HEK293 (cell line): Measurements from ENCODE around the gene MND1.

Experiments used
- KLF7 ChIP-seq: fragments of 450-650 bp; formaldehyde crosslinking; IDR thresholded peaks from 2 replicates; pipeline ENCODE4 v1.5.1; 2016; ENCODE audit warnings: missing biosample characterization, missing genetic modification characterization, borderline replicate concordance
- KLF8 ChIP-seq: fragments of 450-650 bp; formaldehyde crosslinking; IDR thresholded peaks from 2 replicates; pipeline ENCODE4 v1.5.1; 2016; ENCODE audit warnings: missing biosample characterization, missing genetic modification characterization
- ZNF274 ChIP-seq, 2 experiments: fragments of 200-500 bp in 1 of 2; fragments of 450-650 bp in 1 of 2; sonication (Bioruptor generic) in 1 of 2; formaldehyde crosslinking in 1 of 2; IDR thresholded peaks; 2 replicates each; pipeline versions ENCODE4 v1.5.1 to v1.6.1; 2014 to 2016; ENCODE audit warnings: borderline replicate concordance in 1 of 2, inconsistent platforms in 1 of 2, low read length in 1 of 2, missing biosample characterization in 1 of 2, missing genetic modification characterization in 1 of 2
- ZNF624 ChIP-seq: fragments of 450-650 bp; formaldehyde crosslinking; IDR thresholded peaks from 2 replicates; pipeline ENCODE4 v1.5.1; 2017; ENCODE audit warnings: missing biosample characterization, missing genetic modification characterization
- ZNF629 ChIP-seq: fragments of 450-650 bp; formaldehyde crosslinking; IDR thresholded peaks from 2 replicates; pipeline ENCODE4 v1.5.1; 2017; ENCODE audit warnings: missing biosample characterization, missing genetic modification characterization
- ZNF664 ChIP-seq: fragments of 450-650 bp; formaldehyde crosslinking; IDR thresholded peaks from 2 replicates; pipeline ENCODE4 v1.5.1; 2016; ENCODE audit warnings: missing biosample characterization, missing genetic modification characterization
- ZNF701 ChIP-seq: fragments of 450-650 bp; formaldehyde crosslinking; IDR thresholded peaks from 2 replicates; pipeline ENCODE4 v1.5.1; 2016; ENCODE audit warnings: missing biosample characterization, missing genetic modification characterization
- ZSCAN16 ChIP-seq: fragments of 450-650 bp; formaldehyde crosslinking; IDR thresholded peaks from 2 replicates; pipeline ENCODE4 v1.5.1; 2016; ENCODE audit warnings: missing biosample characterization, missing genetic modification characterization
- ZXDB ChIP-seq: fragments of 450-650 bp; formaldehyde crosslinking; IDR thresholded peaks from 2 replicates; pipeline ENCODE4 v1.5.1; 2016; ENCODE audit warnings: missing biosample characterization, missing genetic modification characterization
- TF ChIP-seq, protein P1 (sequence below): fragments of 450-650 bp; IDR thresholded peaks from 2 replicates; pipeline ENCODE4 v1.5.1; 2018; ENCODE audit warnings: missing biosample characterization, missing genetic modification characterization
- TF ChIP-seq, protein P2 (sequence below): fragments of 450-650 bp; formaldehyde crosslinking; IDR thresholded peaks from 2 replicates; pipeline ENCODE4 v1.5.1; 2016; ENCODE audit warnings: missing biosample characterization, missing genetic modification characterization

- TF ChIP-seq ZNF624 (tag by site-specific recombination) (no peak), ZNF664 (tag by site-specific recombination) (no peak), ZNF701 (tag by site-specific recombination) (no peak), ZNF274 (IDR thresholded peaks at IDR 0.05; ENCODE audit: low read length) (no peak), ZNF274 (tag by site-specific recombination; IDR thresholded peaks at IDR 0.05; ENCODE audit: borderline replicate concordance) (no peak), KLF7 (tag by site-specific recombination) (no peak), KLF8 (no peak), ZXDB (tag by site-specific recombination) (no peak), ZSCAN16 (no peak), ZNF629 (tag by site-specific recombination) (no peak)
- TF ChIP-seq, protein P1, sequence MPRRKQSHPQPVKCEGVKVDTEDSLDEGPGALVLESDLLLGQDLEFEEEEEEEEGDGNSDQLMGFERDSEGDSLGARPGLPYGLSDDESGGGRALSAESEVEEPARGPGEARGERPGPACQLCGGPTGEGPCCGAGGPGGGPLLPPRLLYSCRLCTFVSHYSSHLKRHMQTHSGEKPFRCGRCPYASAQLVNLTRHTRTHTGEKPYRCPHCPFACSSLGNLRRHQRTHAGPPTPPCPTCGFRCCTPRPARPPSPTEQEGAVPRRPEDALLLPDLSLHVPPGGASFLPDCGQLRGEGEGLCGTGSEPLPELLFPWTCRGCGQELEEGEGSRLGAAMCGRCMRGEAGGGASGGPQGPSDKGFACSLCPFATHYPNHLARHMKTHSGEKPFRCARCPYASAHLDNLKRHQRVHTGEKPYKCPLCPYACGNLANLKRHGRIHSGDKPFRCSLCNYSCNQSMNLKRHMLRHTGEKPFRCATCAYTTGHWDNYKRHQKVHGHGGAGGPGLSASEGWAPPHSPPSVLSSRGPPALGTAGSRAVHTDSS (tag by site-specific recombination): no peak
- TF ChIP-seq, protein P2, sequence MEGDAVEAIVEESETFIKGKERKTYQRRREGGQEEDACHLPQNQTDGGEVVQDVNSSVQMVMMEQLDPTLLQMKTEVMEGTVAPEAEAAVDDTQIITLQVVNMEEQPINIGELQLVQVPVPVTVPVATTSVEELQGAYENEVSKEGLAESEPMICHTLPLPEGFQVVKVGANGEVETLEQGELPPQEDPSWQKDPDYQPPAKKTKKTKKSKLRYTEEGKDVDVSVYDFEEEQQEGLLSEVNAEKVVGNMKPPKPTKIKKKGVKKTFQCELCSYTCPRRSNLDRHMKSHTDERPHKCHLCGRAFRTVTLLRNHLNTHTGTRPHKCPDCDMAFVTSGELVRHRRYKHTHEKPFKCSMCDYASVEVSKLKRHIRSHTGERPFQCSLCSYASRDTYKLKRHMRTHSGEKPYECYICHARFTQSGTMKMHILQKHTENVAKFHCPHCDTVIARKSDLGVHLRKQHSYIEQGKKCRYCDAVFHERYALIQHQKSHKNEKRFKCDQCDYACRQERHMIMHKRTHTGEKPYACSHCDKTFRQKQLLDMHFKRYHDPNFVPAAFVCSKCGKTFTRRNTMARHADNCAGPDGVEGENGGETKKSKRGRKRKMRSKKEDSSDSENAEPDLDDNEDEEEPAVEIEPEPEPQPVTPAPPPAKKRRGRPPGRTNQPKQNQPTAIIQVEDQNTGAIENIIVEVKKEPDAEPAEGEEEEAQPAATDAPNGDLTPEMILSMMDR (tag by site-specific recombination): no peak
Measured at GRCh38 chr4:153364061-153364460, 19.6 kb downstream of the MND1 start.
